Sigmoid colon (tissue), 7 donors: ENCODE measurements around the gene KISS1R. TPM values are rescaled to one million over a fixed set of nuclear protein-coding genes. Genes with fewer than 3 reads are reported as not detected.
"Not testable (repeated sequence)": the region's sequence is repeated elsewhere in the genome, so short reads cannot be mapped to it uniquely, and the experiment has no call there.

Experiments used
- DNase-seq: peaks from one replicate; pipeline ENCODE4 v3.0.0-alpha.2; 2019
- H3K27ac ChIP-seq, 4 donors: fragments of 200-600 bp; sonication (generic); one replicate each; pipeline ENCODE4 v1.5.1; 2016 to 2019; ENCODE audit warnings: mild to moderate bottlenecking in 1 of 4
- H3K27me3 ChIP-seq, 3 donors: fragments of 200-600 bp; sonication (generic); one replicate each; pipeline ENCODE4 v1.5.1; 2019; ENCODE audit warnings: mild to moderate bottlenecking in 1 of 3
- H3K36me3 ChIP-seq, 4 donors: fragments of 200-600 bp; sonication (generic); one replicate each; pipeline ENCODE4 v1.5.1; 2016 to 2019
- H3K4me1 ChIP-seq, 4 donors: fragments of 200-600 bp; sonication (generic); one replicate each; pipeline ENCODE4 v1.5.1; 2017 to 2019
- H3K4me3 ChIP-seq, 4 donors: fragments of 200-600 bp; sonication (generic); one replicate each; pipeline ENCODE4 v1.5.1; 2017 to 2019; ENCODE audit warnings: mild to moderate bottlenecking in 2 of 4, moderate library complexity in 1 of 4
- H3K9me3 ChIP-seq, 4 donors: fragments of 200-600 bp in 3 of 4; sonication (generic) in 3 of 4; one replicate each; pipeline versions ENCODE4 v1.5.1 to v1.6.1; 2013 to 2019
- CTCF ChIP-seq, 4 experiments: fragments of 450-650 bp in 3 of 4; fragments of 200-600 bp in 1 of 4; IDR thresholded peaks; one replicate each; pipeline ENCODE4 v1.5.1; 2016 to 2019; ENCODE audit warnings: antibody characterized with exemption in 4 of 4, mild to moderate bottlenecking in 3 of 4, moderate library complexity in 2 of 4
- EP300 ChIP-seq, 4 donors: sonication (generic); formaldehyde crosslinking; IDR thresholded peaks; one replicate each; pipeline ENCODE4 v1.6.1; 2017; ENCODE audit warnings: antibody characterized with exemption in 4 of 4
- POLR2A ChIP-seq, 2 donors: fragments of 450-650 bp; IDR thresholded peaks; one replicate each; pipeline ENCODE4 v1.6.1; 2016; ENCODE audit warnings: antibody characterized with exemption in 2 of 2, mild to moderate bottlenecking in 2 of 2, moderate library complexity in 2 of 2
- POLR2AphosphoS5 ChIP-seq, 4 donors: sonication (generic); formaldehyde crosslinking; IDR thresholded peaks; one replicate each; pipeline ENCODE4 v1.6.1; 2017; ENCODE audit warnings: antibody characterized with exemption in 4 of 4
- WGBS, 2 donors: extraction: QIAGEN DNeasy Blood & Tissue Kit; methylation state at CpG; one replicate each; pipeline ENCODE4 v1.1.7; 2013; 5-methylcytosine and 5-hydroxymethylcytosine counted together
- intact Hi-C: fragments of 100-400 bp; cut with DNase I; formaldehyde crosslinking; loops from one replicate; pipeline ENCODE4 v1.15.1; 2023
- polyA plus RNA-seq, 3 donors: library from polyadenylated mRNA; stranded (reverse); fragments of 200-250 nt; gene quantifications; one replicate each; pipeline ENCODE4 v1.2.3, GENCODE V29; 2013
- total RNA-seq, 4 donors: library from RNA; depleted of rRNA; stranded (reverse); fragments of >200 nt; gene quantifications; one replicate each; pipeline ENCODE4 v1.1.0, GENCODE V29; 2016
- donor health status: healthy with polysubstance abuse.
- donor health status: Bipolar disorder and iron deficiency.
- donor health status: healthy.

The KISS1R gene
- total and polyA plus RNA-seq, 7 donors = 0.13 TPM; not detected in 6

GRCh38 chr19:954272-954671 lies 37.1 kb downstream of the KISS1R start:
- Histone ChIP-seq H3K4me1 (peaks cover 0 to 25% (median 19%) of the 10 kb centered on the region in 4 donors), H3K36me3 (no peaks in the 10 kb centered on the region), H3K27ac (no peak overlapping the region), H3K9me3 (no peaks in the 10 kb centered on the region), H3K27me3 (no peaks in the 10 kb centered on the region), H3K4me3 (no peak overlapping the region)
- 76 to 81% methylated on average over 14 of the region's 14 CpGs for WGBS, 2 donors
- intact Hi-C loops = no loop called here
- no peak for TF ChIP-seq POLR2A (IDR thresholded peaks at IDR 0.05)
- TF ChIP-seq EP300 (IDR thresholded peaks at IDR 0.05) = no peak
- no peak for TF ChIP-seq POLR2AphosphoS5 (IDR thresholded peaks at IDR 0.05)
- TF ChIP-seq CTCF (IDR thresholded peaks at IDR 0.05) = no peak
- DNase-seq = no peak

GRCh38 chr19:954672-955494 lies 37.8 kb downstream of the KISS1R start:
- WGBS, 2 donors = 71 to 83% methylated on average over 43 of the region's 43 CpGs
- no peaks in the 10 kb centered on the region for H3K9me3 ChIP-seq
- no peak overlapping the region for H3K27ac ChIP-seq
- H3K4me1 ChIP-seq = peaks cover 0 to 25% (median 19%) of the 10 kb centered on the region in 4 donors
- DNase-seq = no peak
- intact Hi-C loops = no loop called here
- H3K4me3 ChIP-seq = no peak overlapping the region
- H3K36me3 ChIP-seq = no peaks in the 10 kb centered on the region
- TF ChIP-seq POLR2A (IDR thresholded peaks at IDR 0.05) (no peak), EP300 (IDR thresholded peaks at IDR 0.05) (no peak), CTCF (IDR thresholded peaks at IDR 0.05) (no peak), POLR2AphosphoS5 (IDR thresholded peaks at IDR 0.05) (no peak)
- H3K27me3 ChIP-seq = no peaks in the 10 kb centered on the region

- 36 to 79% methylated on average over 55 of the region's 55 CpGs for WGBS, 2 donors
- H3K27me3 ChIP-seq = no peaks in the 10 kb centered on the region
- DNase-seq = no peak
- no peak for TF ChIP-seq CTCF (IDR thresholded peaks at IDR 0.05)
- no peak for TF ChIP-seq POLR2A (IDR thresholded peaks at IDR 0.05)
- TF ChIP-seq EP300 (IDR thresholded peaks at IDR 0.05) = no peak
- intact Hi-C loops = no loop called here
- no peaks in the 10 kb centered on the region for H3K36me3 ChIP-seq
- no peak overlapping the region for H3K27ac ChIP-seq
- H3K9me3 ChIP-seq = no peaks in the 10 kb centered on the region
- no peak overlapping the region for H3K4me3 ChIP-seq
- H3K4me1 ChIP-seq = peaks cover 0 to 25% (median 19%) of the 10 kb centered on the region in 4 donors
Measured at GRCh38 chr19:955803-956765, 39.0 kb downstream of the KISS1R start.

- Histone ChIP-seq H3K4me3 (no peak overlapping the region), H3K9me3 (no peaks in the 10 kb centered on the region), H3K4me1 (peaks cover 0 to 25% (median 19%) of the 10 kb centered on the region in 4 donors), H3K27me3 (no peaks in the 10 kb centered on the region), H3K27ac (no peak overlapping the region), H3K36me3 (no peaks in the 10 kb centered on the region)
- DNase-seq = no peak
- TF ChIP-seq CTCF (IDR thresholded peaks at IDR 0.05) (no peak), POLR2A (IDR thresholded peaks at IDR 0.05) (no peak), EP300 (IDR thresholded peaks at IDR 0.05) (no peak), POLR2AphosphoS5 (IDR thresholded peaks at IDR 0.05) (no peak)
- WGBS, 2 donors = 28 to 62% methylated on average over 27 of the region's 27 CpGs
- intact Hi-C loops = no loop called here
Measured at GRCh38 chr19:956766-957440, 39.8 kb downstream of the KISS1R start.

DNA sequence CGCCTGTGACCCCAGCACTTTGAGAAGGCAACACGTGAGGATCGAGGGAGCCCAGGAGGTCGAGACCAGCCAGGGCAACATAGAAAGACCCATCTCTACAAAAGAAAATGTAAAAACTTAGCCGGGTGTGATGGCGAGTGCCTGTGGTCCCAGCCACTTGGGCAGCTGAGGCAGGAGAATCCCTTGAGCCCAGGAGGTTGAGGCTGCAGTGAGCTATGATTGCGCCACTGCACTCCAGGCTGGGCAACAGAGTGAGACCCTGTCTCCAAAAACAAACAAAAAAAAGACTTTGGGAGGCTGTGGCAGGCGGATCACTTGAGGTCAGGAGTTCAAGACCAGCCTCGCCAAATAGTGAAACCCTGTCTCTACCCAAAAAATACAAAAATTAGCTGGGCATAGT lies 40.4 kb downstream of the KISS1R start:
- H3K27ac ChIP-seq, DNase-seq, H3K27me3 ChIP-seq, H3K36me3 ChIP-seq, H3K4me3 ChIP-seq, H3K9me3 ChIP-seq, intact Hi-C loops: not testable (repeated sequence)
- 94 to 95% methylated on average over 9 of the region's 9 CpGs for WGBS, 2 donors
- H3K4me1 ChIP-seq = peaks cover 0 to 24% (median 17%) of the 10 kb centered on the region in 4 donors
